GM18870 (cell line): Measurements from ENCODE around the gene RIN3.

Source experiments
- ATAC-seq: cut with Tn5 transposase; IDR thresholded peaks from one replicate; pipeline ENCODE4 v1.9.1; 2021; ENCODE audit warnings: moderate library complexity; ENCODE audit not compliant: unreplicated experiment

RIN3 gene

GRCh38 chr14:92484132-92484823, 29.3 kb upstream of the RIN3 start:
- no peak for ATAC-seq

DNA sequence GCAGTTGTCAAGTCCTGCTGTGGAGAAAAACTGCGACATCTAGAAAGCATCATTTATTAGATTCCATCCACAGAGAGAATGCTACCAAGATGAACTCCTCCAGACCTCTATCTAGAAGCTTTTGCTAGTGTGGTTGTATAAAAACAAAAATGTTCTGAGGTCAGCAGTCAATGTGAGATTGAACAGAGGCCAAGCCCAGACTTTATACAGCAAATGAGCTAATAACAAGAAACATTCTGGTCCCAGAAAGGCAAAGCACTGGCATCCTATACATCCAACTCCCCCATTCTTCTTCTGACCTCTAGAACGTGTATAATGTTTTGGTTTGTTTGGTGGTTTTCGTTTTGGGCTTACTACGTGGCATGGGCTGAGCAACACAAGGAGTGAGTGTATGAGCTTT, 26.7 kb upstream of the RIN3 start:
- no peak for ATAC-seq

DNA sequence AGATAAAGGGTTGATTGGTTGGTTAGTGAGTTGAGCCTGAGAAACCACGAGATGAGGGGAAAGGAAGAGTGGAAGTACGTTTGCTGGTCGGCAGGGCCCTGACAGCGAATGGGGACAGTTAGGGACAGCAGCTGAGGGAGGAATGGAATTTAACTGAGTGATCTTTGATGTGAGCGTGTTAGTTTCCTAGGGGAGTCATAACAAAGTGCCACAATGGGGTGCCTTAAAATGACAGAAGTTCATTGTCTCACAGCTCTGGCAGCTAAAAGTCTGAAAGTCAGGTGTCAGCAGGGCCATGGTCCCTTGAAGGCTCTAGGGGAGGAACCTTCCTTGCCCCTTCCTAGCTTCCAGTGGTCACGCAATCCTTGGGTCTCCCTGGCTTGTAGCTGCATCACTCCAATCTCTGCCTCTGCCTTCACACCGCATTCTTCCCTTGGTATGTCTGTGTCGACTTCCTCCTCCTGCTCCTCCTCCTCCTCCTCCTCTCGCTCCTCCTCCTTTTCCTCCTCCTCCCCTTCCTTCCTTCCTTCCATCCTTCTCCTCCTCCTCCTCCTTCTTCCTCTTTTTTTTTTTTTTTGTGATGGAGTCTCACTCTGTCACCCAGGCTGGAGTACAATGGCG, 26.0 kb upstream of the RIN3 start:
- ATAC-seq: no peak

DNA sequence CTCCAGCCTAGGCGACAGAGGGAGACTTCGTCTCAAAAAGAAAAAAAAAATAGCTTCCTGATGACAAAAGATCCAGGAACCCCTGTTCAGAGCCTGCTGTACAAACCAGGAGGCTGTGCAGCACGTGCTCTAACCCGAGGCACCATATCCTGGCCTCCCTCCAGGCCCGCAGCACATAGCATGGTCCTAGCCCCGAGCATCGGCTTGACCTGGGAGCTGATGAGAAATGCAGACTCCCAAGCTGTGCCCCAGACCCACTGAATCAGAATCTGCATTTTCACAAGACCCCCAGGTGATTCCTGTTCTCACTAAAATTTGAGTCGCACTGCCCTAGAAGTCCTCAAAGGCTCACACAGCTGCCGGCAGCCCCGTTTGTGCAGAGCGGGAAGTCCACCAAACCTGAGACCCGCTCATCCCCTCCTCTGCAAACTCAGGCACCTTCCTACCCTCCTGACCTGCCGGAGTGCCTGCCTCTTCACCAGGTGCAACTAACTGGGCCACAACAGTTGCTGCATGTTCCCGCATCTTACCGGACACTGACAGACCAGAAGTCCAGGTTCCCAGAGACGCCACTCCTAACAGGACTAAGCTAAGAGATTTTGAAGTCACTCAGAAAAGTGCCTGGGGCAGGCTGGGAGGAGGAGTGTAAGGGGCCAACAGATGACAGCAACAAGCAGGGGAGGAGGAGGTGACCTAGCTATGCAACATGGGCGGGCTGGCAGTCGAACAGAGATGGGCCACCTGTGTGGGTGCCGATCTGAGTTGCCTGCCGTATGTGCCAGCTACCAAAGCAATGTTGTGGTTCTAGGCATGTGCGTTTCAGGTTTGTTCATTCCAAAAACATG, 24.0 kb upstream of the RIN3 start:
- no peak for ATAC-seq

GRCh38 chr14:92490239-92490959, 23.2 kb upstream of the RIN3 start:
- no peak for ATAC-seq

- no peak for ATAC-seq
These were observed 21.8 kb upstream of the RIN3 start for GRCh38 chr14:92491782-92492181.

GRCh38 chr14:92492258-92492657, 21.3 kb upstream of the RIN3 start:
- no peak for ATAC-seq

DNA sequence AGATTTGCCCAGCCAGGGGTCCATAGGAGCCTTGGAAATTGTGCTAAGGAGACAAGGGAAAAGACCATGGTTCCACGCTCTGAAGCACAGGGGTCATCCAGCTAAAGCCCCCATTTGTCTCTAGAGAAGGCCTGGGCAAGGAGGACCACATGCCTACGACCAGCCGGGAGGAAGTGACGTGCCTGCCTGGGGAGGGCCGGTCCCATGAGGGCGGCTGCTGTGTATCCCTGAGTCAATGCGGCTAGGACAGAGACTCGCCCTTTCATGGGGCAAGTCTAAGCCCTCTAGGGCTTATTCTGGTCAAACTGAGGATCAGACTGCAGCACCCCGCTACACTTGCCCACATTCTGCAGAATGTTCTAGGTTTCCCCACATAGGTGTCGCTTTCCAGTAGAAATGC, 20.6 kb upstream of the RIN3 start:
- no peak for ATAC-seq

GRCh38 chr14:92493492-92493891, 20.1 kb upstream of the RIN3 start:
- ATAC-seq: no peak

DNA sequence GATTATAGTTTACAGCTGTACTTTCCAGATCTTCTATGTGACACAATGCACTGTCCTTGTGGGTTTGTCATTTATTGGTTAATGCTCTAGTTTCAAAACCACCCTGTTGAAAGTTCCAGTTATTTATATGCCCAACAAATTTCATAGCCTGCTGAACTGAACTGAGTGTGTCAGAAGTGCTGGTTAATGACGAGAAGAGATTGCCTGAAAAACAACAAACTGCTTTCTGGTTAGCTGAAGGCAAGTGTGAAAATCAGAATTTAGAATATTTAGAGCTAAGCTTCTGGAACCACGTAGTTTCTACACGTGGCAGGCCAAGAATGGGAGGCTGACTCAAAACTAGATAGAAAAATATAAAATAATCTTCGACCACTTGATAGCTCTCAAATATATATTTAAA, 19.1 kb upstream of the RIN3 start:
- ATAC-seq: no peak

- no peak for ATAC-seq
These were observed 18.6 kb upstream of the RIN3 start for GRCh38 chr14:92495027-92495426.

GRCh38 chr14:92496191-92496857, 17.3 kb upstream of the RIN3 start:
- no peak for ATAC-seq

DNA sequence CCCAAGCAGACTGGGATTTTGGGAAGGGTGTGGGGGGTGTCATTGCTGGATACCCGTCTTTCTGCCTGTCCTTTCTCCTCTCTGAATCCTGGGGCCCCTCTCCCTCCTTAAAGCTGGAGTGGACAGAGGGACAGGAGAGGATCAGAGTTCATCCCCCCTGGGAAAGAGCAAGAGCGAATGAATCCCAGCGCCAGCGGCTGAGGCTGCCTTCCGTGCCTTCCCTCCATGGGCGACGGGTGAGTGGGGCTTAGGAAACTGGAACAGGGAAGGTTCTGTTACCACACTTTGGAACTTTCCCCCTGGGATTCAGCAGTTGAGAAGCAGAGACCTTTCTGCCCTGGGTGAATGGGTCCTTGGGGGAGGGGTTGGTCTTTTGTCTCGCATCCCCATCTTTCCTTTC, 16.2 kb upstream of the RIN3 start:
- ATAC-seq: no peak

- no peak for ATAC-seq
These were observed 14.3 kb upstream of the RIN3 start for GRCh38 chr14:92499234-92499633.

GRCh38 chr14:92500491-92500941, 13.1 kb upstream of the RIN3 start:
- no peak for ATAC-seq

DNA sequence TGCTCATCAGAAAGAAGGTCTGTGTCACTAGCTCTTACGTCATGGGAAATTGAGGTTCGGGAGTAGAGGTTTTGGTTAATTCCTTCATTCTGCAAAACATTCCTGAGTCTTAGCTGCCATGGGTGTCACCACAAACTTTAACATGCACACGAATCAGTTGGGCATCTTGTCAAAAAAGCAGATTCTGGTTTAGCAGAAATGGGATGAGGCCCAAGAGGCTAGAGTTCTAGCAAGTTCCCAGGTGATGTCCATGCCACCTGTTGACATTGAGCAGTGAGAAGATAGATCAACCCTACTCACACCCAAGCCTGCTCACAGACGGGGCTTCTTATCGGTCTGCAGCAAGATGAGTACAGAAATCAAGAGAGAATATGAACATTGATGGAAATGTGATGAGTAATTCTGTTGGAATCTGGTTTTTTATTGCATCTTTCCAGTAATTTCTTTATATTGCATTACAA, 11.7 kb upstream of the RIN3 start:
- no peak for ATAC-seq

GRCh38 chr14:92502541-92503286, 10.9 kb upstream of the RIN3 start:
- ATAC-seq: no peak

GRCh38 chr14:92503756-92504491, 9.7 kb upstream of the RIN3 start:
- ATAC-seq: no peak

- ATAC-seq: no peak
These were observed 7.8 kb upstream of the RIN3 start for GRCh38 chr14:92505826-92506225.
